Cardiac septum (tissue), 1 donor: ENCODE results near the gene BZW2. TPM values are rescaled to one million over a fixed set of nuclear protein-coding genes. Genes with fewer than 3 reads are reported as not detected.
"Not testable (repeated sequence)": the region's sequence is repeated elsewhere in the genome, so short reads cannot be mapped to it uniquely, and the experiment has no call there.

Source experiments
- DNase-seq: peaks from one replicate; pipeline ENCODE4 v3.0.0-alpha.2; 2020; ENCODE audit warnings: low spot score
- intact Hi-C: fragments of 100-400 bp; cut with DNase I; formaldehyde crosslinking; loops from one replicate; pipeline ENCODE4 v1.14.0; 2022
- total RNA-seq: library from RNA; stranded (reverse); fragmentation: NEBNext Ultra II Directional; extraction: Animal tissue kit (Norgen Biotek cat#: 25700); gene quantifications from one replicate; pipeline ENCODE4 v1.2.1, GENCODE V29; 2021
- donor health status: DM: no; HTN: no; CAD: no.

Gene BZW2
- total RNA-seq, 1 donor from 2014 or later, result 285 TPM

GRCh38 chr7:16668049-16668858, 22.3 kb downstream of the BZW2 start:
- intact Hi-C loops, result no loop called here
- peak; percentile 84 for DNase-seq

- intact Hi-C loops, result no loop called here
- no peak for DNase-seq
Observed at GRCh38 chr7:16668978-16669377, 23.0 kb downstream of the BZW2 start.

GRCh38 chr7:16669581-16669980, 23.6 kb downstream of the BZW2 start:
- intact Hi-C loops, result no loop called here
- no peak for DNase-seq

GRCh38 chr7:16670021-16670420, 24.0 kb downstream of the BZW2 start:
- intact Hi-C loops, result no loop called here
- no peak for DNase-seq

- no peak for DNase-seq
- intact Hi-C loops, result no loop called here
Observed at GRCh38 chr7:16670731-16671344, 24.9 kb downstream of the BZW2 start.

GRCh38 chr7:16671811-16672210, 25.8 kb downstream of the BZW2 start:
- intact Hi-C loops, result no loop called here
- no peak for DNase-seq

- intact Hi-C loops, result no loop called here
Observed at GRCh38 chr7:16675277-16675676, 29.3 kb downstream of the BZW2 start.

GRCh38 chr7:16677978-16678494, 32.1 kb downstream of the BZW2 start:
- no peak for DNase-seq
- intact Hi-C loops, result no loop called here

More at GRCh38 chr7:16675277-16675676, 29.3 kb downstream of the BZW2 start:
- DNase-seq, result no peak

GRCh38 chr7:16678645-16679566, 32.9 kb downstream of the BZW2 start:
- intact Hi-C loops, DNase-seq: not testable (repeated sequence)

- intact Hi-C loops, result no loop called here
Observed at GRCh38 chr7:16684935-16685334, 39.0 kb downstream of the BZW2 start.

GRCh38 chr7:16685535-16685934, 39.6 kb downstream of the BZW2 start:
- no peak for DNase-seq
- intact Hi-C loops, result no loop called here

More at GRCh38 chr7:16684935-16685334, 39.0 kb downstream of the BZW2 start:
- DNase-seq, result no peak

- no peak for DNase-seq
- intact Hi-C loops, result no loop called here
Observed at GRCh38 chr7:16688249-16688648, 42.3 kb downstream of the BZW2 start.

- intact Hi-C loops, result no loop called here
- no peak for DNase-seq
Observed at GRCh38 chr7:16691241-16691640, 45.3 kb downstream of the BZW2 start.

- intact Hi-C loops, result no loop called here
- no peak for DNase-seq
Observed at GRCh38 chr7:16693601-16694318, 47.8 kb downstream of the BZW2 start.

GRCh38 chr7:16694806-16695205, 48.8 kb downstream of the BZW2 start:
- no peak for DNase-seq
- intact Hi-C loops, result loop anchor here (5.0 kb wide), 1 partner anchor 222 kb away; no protein-coding TSS in a partner anchor

- intact Hi-C loops, result loop anchor here (5.0 kb wide), 1 partner anchor 222 kb away; no protein-coding TSS in a partner anchor
- no peak for DNase-seq
Observed at GRCh38 chr7:16695621-16696237, 49.7 kb downstream of the BZW2 start.

GRCh38 chr7:16697507-16698199, 51.7 kb downstream of the BZW2 start:
- no peak for DNase-seq
- intact Hi-C loops, result loop anchor here (5.0 kb wide), 1 partner anchor 220 kb away; no protein-coding TSS in a partner anchor
